Esophagus squamous epithelium (tissue), 5 donors: ENCODE measurements around the gene INPP4B. TPM values are rescaled to one million over a fixed set of nuclear protein-coding genes. Genes with fewer than 3 reads are reported as not detected.

ENCODE experiments used
- DNase-seq: peaks from one replicate; lab custom pipeline; 2025; lab: John Stamatoyannopoulos, UW
- H3K27ac ChIP-seq, 4 donors: fragments of 200-600 bp; sonication (generic); one replicate each; pipeline ENCODE4 v1.5.1; 2016 to 2019; ENCODE audit warnings: mild to moderate bottlenecking in 1 of 4
- H3K27me3 ChIP-seq, 4 donors: fragments of 200-600 bp; sonication (generic); 1 replicate in 3 of 4; 2 replicates in 1 of 4; pipeline versions ENCODE4 v1.5.1 to v1.6.0; 2017 to 2021; ENCODE audit warnings: antibody characterized with exemption in 1 of 4
- H3K36me3 ChIP-seq, 3 donors: fragments of 200-600 bp; sonication (generic); one replicate each; pipeline ENCODE4 v1.5.1; 2016 to 2019
- H3K4me1 ChIP-seq, 3 donors: fragments of 200-600 bp; sonication (generic); one replicate each; pipeline ENCODE4 v1.5.1; 2017 to 2019
- H3K4me3 ChIP-seq, 4 donors: fragments of 200-600 bp; sonication (generic); 1 replicate in 3 of 4; 2 replicates in 1 of 4; pipeline ENCODE4 v1.5.1; 2016 to 2019; ENCODE audit warnings: mild to moderate bottlenecking in 2 of 4, moderate library complexity in 1 of 4
- H3K9me3 ChIP-seq, 3 donors: fragments of 200-600 bp; sonication (generic); one replicate each; pipeline ENCODE4 v1.5.1; 2016 to 2019
- CTCF ChIP-seq, 6 experiments: fragments of 450-650 bp in 4 of 6; fragments of 200-600 bp in 2 of 6; sonication (generic) in 2 of 6; IDR thresholded peaks; one replicate each; pipeline ENCODE4 v1.5.1; 2016 to 2019; ENCODE audit warnings: antibody characterized with exemption in 6 of 6, mild to moderate bottlenecking in 4 of 6, moderate library complexity in 4 of 6
- POLR2A ChIP-seq, 4 donors: fragments of 450-650 bp; IDR thresholded peaks; one replicate each; pipeline ENCODE4 v1.6.1; 2017; ENCODE audit warnings: antibody characterized with exemption in 4 of 4, mild to moderate bottlenecking in 4 of 4, moderate library complexity in 3 of 4
- WGBS, 2 donors: methylation state at CpG; one replicate each; pipeline ENCODE4 v1.1.5; 2018; 5-methylcytosine and 5-hydroxymethylcytosine counted together
- intact Hi-C: fragments of 100-400 bp; cut with DNase I; formaldehyde crosslinking; loops from one replicate; pipeline ENCODE4 v1.15.0; 2022
- total RNA-seq, 4 donors: library from RNA; depleted of rRNA; stranded (reverse); fragments of >200 nt; gene quantifications; one replicate each; pipeline ENCODE4 v1.1.0, GENCODE V29; 2016
- donor health status: DM: yes; HTN: yes; CAD: no.

The INPP4B gene
- total RNA-seq, 4 donors from 2014 or later: 14.3 to 49.7 (median 21.3) TPM

- Histone ChIP-seq H3K4me1 (peaks cover 0 to 12% (median 8%) of the 10 kb centered on the region in 3 donors), H3K27ac (no peak overlapping the region), H3K27me3 (no peaks in the 10 kb centered on the region), H3K36me3 (no peaks in the 10 kb centered on the region), H3K9me3 (no peaks in the 10 kb centered on the region), H3K4me3 (no peak overlapping the region)
- intact Hi-C loops: no loop called here
- WGBS, 2 donors: 43 to 44% methylated on average over 3 of the region's 3 CpGs
- no peak for TF ChIP-seq CTCF (IDR thresholded peaks at IDR 0.05)
- TF ChIP-seq POLR2A (IDR thresholded peaks at IDR 0.05): no peak
- DNase-seq: no peak
These were observed 580.6 kb downstream of the INPP4B start for GRCh38 chr4:142265536-142265935.

- intact Hi-C loops: no loop called here
- Histone ChIP-seq H3K4me3 (no peak overlapping the region), H3K36me3 (no peaks in the 10 kb centered on the region), H3K4me1 (peaks cover 0 to 12% (median 8%) of the 10 kb centered on the region in 3 donors), H3K27me3 (no peaks in the 10 kb centered on the region), H3K9me3 (no peaks in the 10 kb centered on the region), H3K27ac (no peak overlapping the region)
- WGBS, 2 donors: 63 to 78% methylated on average over 2 of the region's 2 CpGs
- TF ChIP-seq POLR2A (IDR thresholded peaks at IDR 0.05): no peak
- TF ChIP-seq CTCF (IDR thresholded peaks at IDR 0.05): no peak
- DNase-seq: no peak
These were observed 581.1 kb downstream of the INPP4B start for GRCh38 chr4:142264961-142265360.

GRCh38 chr4:142262956-142263355 is 583.1 kb downstream of the INPP4B start:
- Histone ChIP-seq H3K27ac (no peak overlapping the region), H3K36me3 (no peaks in the 10 kb centered on the region), H3K9me3 (no peaks in the 10 kb centered on the region), H3K4me3 (no peak overlapping the region), H3K4me1 (peaks cover 0 to 12% (median 8%) of the 10 kb centered on the region in 3 donors), H3K27me3 (no peaks in the 10 kb centered on the region)
- DNase-seq: no peak
- WGBS, 2 donors: 62 to 73% methylated on average over 2 of the region's 2 CpGs
- TF ChIP-seq POLR2A (IDR thresholded peaks at IDR 0.05) (no peak), CTCF (IDR thresholded peaks at IDR 0.05) (no peak)
- intact Hi-C loops: no loop called here

GRCh38 chr4:142248946-142249345 is 597.2 kb downstream of the INPP4B start:
- Histone ChIP-seq H3K27me3 (no peaks in the 10 kb centered on the region), H3K4me3 (no peak overlapping the region), H3K27ac (no peak overlapping the region), H3K9me3 (peaks cover 0 to 7% (median 0%) of the 10 kb centered on the region in 3 donors), H3K4me1 (no peaks in the 10 kb centered on the region), H3K36me3 (no peaks in the 10 kb centered on the region)
- WGBS, 2 donors: 68 to 75% methylated on average over 1 of the region's 1 CpG
- intact Hi-C loops: no loop called here
- TF ChIP-seq POLR2A (IDR thresholded peaks at IDR 0.05) (no peak), CTCF (IDR thresholded peaks at IDR 0.05) (no peak)
- DNase-seq: no peak

GRCh38 chr4:142243255-142243654 is 602.8 kb downstream of the INPP4B start:
- H3K36me3 ChIP-seq: no peaks in the 10 kb centered on the region
- 67 to 72% methylated on average over 2 of the region's 2 CpGs for WGBS, 2 donors
- peaks cover 0 to 3% (median 0%) of the 10 kb centered on the region in 3 donors for H3K9me3 ChIP-seq
- H3K4me1 ChIP-seq: no peaks in the 10 kb centered on the region
- intact Hi-C loops: no loop called here
- TF ChIP-seq CTCF (IDR thresholded peaks at IDR 0.05) (no peak), POLR2A (IDR thresholded peaks at IDR 0.05) (no peak)
- DNase-seq: no peak
- no peak overlapping the region for H3K4me3 ChIP-seq
- no peaks in the 10 kb centered on the region for H3K27me3 ChIP-seq
- no peak overlapping the region for H3K27ac ChIP-seq
